Astrocyte (in vitro differentiated cells and primary cell): ENCODE results near the gene DISP3. TPM values are rescaled to one million over a fixed set of nuclear protein-coding genes. Genes with fewer than 3 reads are reported as not detected.

Experiments
- DNase-seq: peaks from one replicate; pipeline ENCODE4 v3.0.0-alpha.2; 2010; ENCODE audit warnings: low read depth
- FAIRE-seq: peaks from 2 replicates; lab custom pipeline; 2011; peaks lifted over from hg19 to GRCh38; lab: Jason Lieb, UNC
- H2AFZ ChIP-seq: 2 replicates; pipeline ENCODE4 v1.6.0; 2012; ENCODE audit warnings: low read depth, low read length, inconsistent platforms
- H3K27ac ChIP-seq: 2 replicates; pipeline ENCODE4 v1.5.1; 2011; ENCODE audit warnings: low read depth, low read length, inconsistent platforms
- H3K27me3 ChIP-seq: 2 replicates; pipeline ENCODE4 v1.6.0; 2011; ENCODE audit warnings: low read length, inconsistent platforms; ENCODE audit not compliant: insufficient read depth
- H3K36me3 ChIP-seq: 2 replicates; pipeline ENCODE4 v1.5.1; 2011; ENCODE audit warnings: low read length, inconsistent platforms; ENCODE audit not compliant: insufficient read depth
- H3K4me1 ChIP-seq: 2 replicates; pipeline ENCODE4 v1.5.1; 2011; ENCODE audit warnings: low read length, inconsistent platforms; ENCODE audit not compliant: insufficient read depth
- H3K4me2 ChIP-seq: 2 replicates; pipeline ENCODE4 v1.6.0; 2012; ENCODE audit warnings: low read length, inconsistent platforms
- H3K4me3 ChIP-seq: 2 replicates; pipeline ENCODE4 v1.5.1; 2011; ENCODE audit warnings: low read depth, mild to moderate bottlenecking, low read length, inconsistent platforms; ENCODE audit not compliant: insufficient read depth
- H3K79me2 ChIP-seq: 2 replicates; pipeline ENCODE4 v1.6.0; 2012; ENCODE audit warnings: mild to moderate bottlenecking, low read length, inconsistent platforms; ENCODE audit not compliant: insufficient read depth
- H3K9ac ChIP-seq: 2 replicates; pipeline ENCODE4 v1.6.0; 2012; ENCODE audit warnings: mild to moderate bottlenecking, low read length, inconsistent platforms
- H3K9me3 ChIP-seq: 2 replicates; pipeline ENCODE4 v1.5.1; 2012; ENCODE audit warnings: low read depth, mild to moderate bottlenecking, low read length, inconsistent platforms; ENCODE audit not compliant: insufficient read depth
- H4K20me1 ChIP-seq: 2 replicates; pipeline ENCODE4 v1.6.0; 2012; ENCODE audit warnings: low read length, inconsistent platforms; ENCODE audit not compliant: insufficient read depth
- H3K27ac Mint-ChIP-seq: one replicate; pipeline ENCODE4 v1.8.0; 2021; ENCODE audit warnings: mild to moderate bottlenecking, mixed read lengths; ENCODE audit not compliant: unreplicated experiment
- H3K27me3 Mint-ChIP-seq: one replicate; pipeline ENCODE4 v1.8.0; 2021; ENCODE audit warnings: low read depth, mixed read lengths; ENCODE audit not compliant: unreplicated experiment
- H3K36me3 Mint-ChIP-seq: one replicate; pipeline ENCODE4 v1.8.0; 2021; ENCODE audit warnings: low read depth, mixed read lengths; ENCODE audit not compliant: unreplicated experiment
- H3K4me1 Mint-ChIP-seq: one replicate; pipeline ENCODE4 v1.8.0; 2021; ENCODE audit warnings: low read depth, mixed read lengths; ENCODE audit not compliant: unreplicated experiment
- H3K4me3 Mint-ChIP-seq: one replicate; pipeline ENCODE4 v1.8.0; 2021; ENCODE audit warnings: mild to moderate bottlenecking, moderate library complexity, mixed read lengths; ENCODE audit not compliant: unreplicated experiment
- H3K9me3 Mint-ChIP-seq: one replicate; pipeline ENCODE4 v1.8.0; 2021; ENCODE audit warnings: mild to moderate bottlenecking, mixed read lengths; ENCODE audit not compliant: unreplicated experiment
- EZH2 ChIP-seq: IDR thresholded peaks from 2 replicates; pipeline ENCODE4 v1.6.1; 2012; ENCODE audit warnings: mild to moderate bottlenecking, low read length, inconsistent platforms; ENCODE audit not compliant: insufficient read depth
- total RNA-seq: library from RNA; stranded (reverse); gene quantifications from 2 replicates; pipeline ENCODE4 v1.2.1, GENCODE V29; 2021
- TF ChIP-seq, protein P1 (sequence below): IDR thresholded peaks from 2 replicates; pipeline ENCODE4 v1.5.1; 2011; ENCODE audit warnings: low read depth, mild to moderate bottlenecking, inconsistent platforms, low read length, moderate library complexity; ENCODE audit not compliant: insufficient read depth

DISP3 gene
- total RNA-seq, 1 donor from 2014 or later, result 0.32 TPM

DNA sequence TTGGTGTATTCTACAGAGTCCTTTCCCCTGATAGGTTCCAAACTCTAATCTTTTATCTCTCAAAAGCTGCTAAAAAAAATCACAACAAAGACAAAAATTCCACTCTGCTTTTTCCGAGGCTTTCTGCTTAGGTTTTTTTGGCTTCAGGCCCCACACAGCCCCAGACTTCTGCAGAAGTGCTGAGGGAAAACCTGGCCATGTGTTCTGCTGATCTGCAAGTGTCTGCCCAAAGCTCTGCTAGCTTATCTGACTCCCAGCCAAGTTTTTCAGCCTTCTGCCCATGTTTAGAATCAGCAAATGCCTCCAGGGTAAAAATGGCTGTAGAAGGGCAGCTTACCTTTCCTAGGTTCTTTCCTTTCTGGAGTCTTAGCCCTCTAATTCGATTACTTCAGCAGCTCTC is 28.4 kb downstream of the DISP3 start:
- no peaks in the 10 kb centered on the region for H3K27me3 ChIP-seq
- H3K79me2 ChIP-seq, result no peaks in the 10 kb centered on the region
- H3K27me3 Mint-ChIP-seq, result peaks cover 2% of the 10 kb centered on the region
- peaks cover 9% of the 10 kb centered on the region for H3K36me3 Mint-ChIP-seq
- H2AFZ ChIP-seq, result no peak overlapping the region
- no peaks in the 10 kb centered on the region for H4K20me1 ChIP-seq
- H3K4me2 ChIP-seq, result no peak overlapping the region
- no peak overlapping the region for H3K4me3 Mint-ChIP-seq
- H3K9ac ChIP-seq, result no peak overlapping the region
- H3K9me3 ChIP-seq, result peaks cover 23% of the 10 kb centered on the region
- no peaks in the 10 kb centered on the region for H3K4me1 ChIP-seq
- no peak overlapping the region for H3K27ac Mint-ChIP-seq
- no peaks in the 10 kb centered on the region for H3K4me1 Mint-ChIP-seq
- no peak overlapping the region for H3K27ac ChIP-seq
- no peak for TF ChIP-seq EZH2
- TF ChIP-seq, protein P1, sequence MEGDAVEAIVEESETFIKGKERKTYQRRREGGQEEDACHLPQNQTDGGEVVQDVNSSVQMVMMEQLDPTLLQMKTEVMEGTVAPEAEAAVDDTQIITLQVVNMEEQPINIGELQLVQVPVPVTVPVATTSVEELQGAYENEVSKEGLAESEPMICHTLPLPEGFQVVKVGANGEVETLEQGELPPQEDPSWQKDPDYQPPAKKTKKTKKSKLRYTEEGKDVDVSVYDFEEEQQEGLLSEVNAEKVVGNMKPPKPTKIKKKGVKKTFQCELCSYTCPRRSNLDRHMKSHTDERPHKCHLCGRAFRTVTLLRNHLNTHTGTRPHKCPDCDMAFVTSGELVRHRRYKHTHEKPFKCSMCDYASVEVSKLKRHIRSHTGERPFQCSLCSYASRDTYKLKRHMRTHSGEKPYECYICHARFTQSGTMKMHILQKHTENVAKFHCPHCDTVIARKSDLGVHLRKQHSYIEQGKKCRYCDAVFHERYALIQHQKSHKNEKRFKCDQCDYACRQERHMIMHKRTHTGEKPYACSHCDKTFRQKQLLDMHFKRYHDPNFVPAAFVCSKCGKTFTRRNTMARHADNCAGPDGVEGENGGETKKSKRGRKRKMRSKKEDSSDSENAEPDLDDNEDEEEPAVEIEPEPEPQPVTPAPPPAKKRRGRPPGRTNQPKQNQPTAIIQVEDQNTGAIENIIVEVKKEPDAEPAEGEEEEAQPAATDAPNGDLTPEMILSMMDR, result no peak
- DNase-seq (no peak), FAIRE-seq (no peak)
- no peak overlapping the region for H3K4me3 ChIP-seq
- H3K36me3 ChIP-seq, result no peaks in the 10 kb centered on the region
- peaks cover 48% of the 10 kb centered on the region for H3K9me3 Mint-ChIP-seq

DNA sequence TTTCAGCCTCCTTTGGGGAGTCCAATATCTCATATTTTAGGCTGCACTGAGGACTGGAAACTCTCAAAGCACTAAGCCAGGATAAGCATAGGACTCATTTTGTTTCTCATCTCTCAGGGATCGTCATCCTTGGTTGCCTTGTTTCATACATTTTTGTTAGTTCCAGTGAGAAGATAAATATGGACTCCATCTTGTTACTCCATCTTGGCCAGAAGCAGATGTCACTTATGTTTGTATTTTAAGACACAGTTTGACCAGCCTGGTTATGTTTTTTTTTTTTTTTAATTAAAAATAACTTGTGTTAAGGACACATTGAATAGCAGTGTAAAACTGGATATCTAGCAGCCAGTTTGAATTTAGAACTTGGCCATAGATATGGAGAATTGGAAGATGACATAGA is 34.7 kb downstream of the DISP3 start:
- H3K27me3 Mint-ChIP-seq, result peaks cover 24% of the 10 kb centered on the region
- Histone ChIP-seq H2AFZ (no peak overlapping the region), H3K79me2 (no peaks in the 10 kb centered on the region), H3K36me3 (no peaks in the 10 kb centered on the region), H4K20me1 (no peaks in the 10 kb centered on the region), H3K4me1 (no peaks in the 10 kb centered on the region), H3K9ac (no peak overlapping the region), H3K27me3 (no peaks in the 10 kb centered on the region), H3K4me3 (no peak overlapping the region), H3K4me2 (no peak overlapping the region), H3K27ac (no peak overlapping the region), H3K9me3 (no peaks in the 10 kb centered on the region)
- no peaks in the 10 kb centered on the region for H3K4me1 Mint-ChIP-seq
- H3K4me3 Mint-ChIP-seq, result no peak overlapping the region
- H3K27ac Mint-ChIP-seq, result no peak overlapping the region
- no peak for FAIRE-seq
- peaks cover 16% of the 10 kb centered on the region for H3K9me3 Mint-ChIP-seq
- TF ChIP-seq EZH2, result no peak
- TF ChIP-seq, protein P1, result no peak
- DNase-seq, result no peak
- H3K36me3 Mint-ChIP-seq, result peaks cover 7% of the 10 kb centered on the region

DNA sequence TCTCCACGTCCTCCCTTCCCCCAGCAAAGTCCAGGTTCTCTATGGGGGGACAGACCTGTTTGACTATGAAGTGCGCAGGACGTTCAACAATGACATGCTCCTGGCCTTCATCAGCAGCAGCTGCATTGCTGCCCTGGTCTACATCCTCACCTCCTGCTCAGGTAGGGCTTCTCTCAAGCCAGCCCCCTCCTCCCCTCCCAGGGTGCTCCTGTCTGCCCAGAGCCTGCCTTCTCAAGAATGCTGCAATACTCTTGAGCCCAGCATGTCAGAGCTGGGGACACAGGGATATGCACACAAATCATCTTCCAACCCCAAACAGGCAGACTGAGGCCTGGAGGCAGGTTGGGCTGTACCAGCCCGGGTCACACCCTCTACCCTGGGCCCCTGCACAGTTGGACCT is 35.4 kb downstream of the DISP3 start:
- H3K36me3 ChIP-seq, result no peaks in the 10 kb centered on the region
- H3K9ac ChIP-seq, result no peak overlapping the region
- H3K4me3 ChIP-seq, result no peak overlapping the region
- Mint-ChIP-seq H3K4me1 (no peaks in the 10 kb centered on the region), H3K36me3 (peaks cover 7% of the 10 kb centered on the region), H3K9me3 (peaks cover 16% of the 10 kb centered on the region), H3K27me3 (peaks cover 27% of the 10 kb centered on the region), H3K4me3 (no peak overlapping the region), H3K27ac (no peak overlapping the region)
- no peaks in the 10 kb centered on the region for H3K4me1 ChIP-seq
- no peaks in the 10 kb centered on the region for H3K27me3 ChIP-seq
- H4K20me1 ChIP-seq, result no peaks in the 10 kb centered on the region
- H3K9me3 ChIP-seq, result no peaks in the 10 kb centered on the region
- TF ChIP-seq EZH2, result no peak
- TF ChIP-seq, protein P1, result no peak
- H2AFZ ChIP-seq, result no peak overlapping the region
- no peak overlapping the region for H3K27ac ChIP-seq
- FAIRE-seq (no peak), DNase-seq (no peak)
- H3K79me2 ChIP-seq, result no peaks in the 10 kb centered on the region
- H3K4me2 ChIP-seq, result no peak overlapping the region
